Activated naive CD4-positive, alpha-beta T cell (primary cell): ENCODE measurements around the gene OR10P1.
"Not testable (repeated sequence)": the region's sequence is repeated elsewhere in the genome, so short reads cannot be mapped to it uniquely, and the experiment has no call there.

Experiments
- DNase-seq, 4 experiments: peaks; one replicate each; lab custom pipeline; 2025; lab: John Stamatoyannopoulos, UW

Gene OR10P1

GRCh38 chr12:55636853-55637252 lies at the start of gene OR10P1:
TSS of gene OR10P1 (plus strand) at chr12:55636892. CDS start at chr12:55636892, 0 bp downstream.
- no peak for DNase-seq

DNA sequence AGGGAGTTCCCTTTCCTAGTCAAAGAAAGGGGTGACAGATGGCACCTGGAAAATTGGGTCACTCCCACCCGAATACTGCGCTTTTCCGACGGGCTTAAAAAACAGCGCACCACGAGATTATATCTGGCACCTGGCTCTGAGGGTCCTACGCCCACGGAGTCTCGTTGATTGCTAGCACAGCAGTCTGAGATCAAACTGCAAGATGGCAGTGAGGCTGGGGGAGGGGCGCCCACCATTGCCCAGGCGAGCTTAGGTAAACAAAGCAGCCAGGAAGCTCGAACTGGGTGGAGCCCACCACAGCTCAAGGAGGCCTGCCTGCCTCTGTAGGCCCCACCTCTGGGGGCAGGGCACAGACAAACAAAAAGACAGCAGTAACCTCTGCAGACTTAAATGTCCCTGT lies 46.5 kb upstream of the OR10P1 start:
- DNase-seq, result not testable (repeated sequence)

DNA sequence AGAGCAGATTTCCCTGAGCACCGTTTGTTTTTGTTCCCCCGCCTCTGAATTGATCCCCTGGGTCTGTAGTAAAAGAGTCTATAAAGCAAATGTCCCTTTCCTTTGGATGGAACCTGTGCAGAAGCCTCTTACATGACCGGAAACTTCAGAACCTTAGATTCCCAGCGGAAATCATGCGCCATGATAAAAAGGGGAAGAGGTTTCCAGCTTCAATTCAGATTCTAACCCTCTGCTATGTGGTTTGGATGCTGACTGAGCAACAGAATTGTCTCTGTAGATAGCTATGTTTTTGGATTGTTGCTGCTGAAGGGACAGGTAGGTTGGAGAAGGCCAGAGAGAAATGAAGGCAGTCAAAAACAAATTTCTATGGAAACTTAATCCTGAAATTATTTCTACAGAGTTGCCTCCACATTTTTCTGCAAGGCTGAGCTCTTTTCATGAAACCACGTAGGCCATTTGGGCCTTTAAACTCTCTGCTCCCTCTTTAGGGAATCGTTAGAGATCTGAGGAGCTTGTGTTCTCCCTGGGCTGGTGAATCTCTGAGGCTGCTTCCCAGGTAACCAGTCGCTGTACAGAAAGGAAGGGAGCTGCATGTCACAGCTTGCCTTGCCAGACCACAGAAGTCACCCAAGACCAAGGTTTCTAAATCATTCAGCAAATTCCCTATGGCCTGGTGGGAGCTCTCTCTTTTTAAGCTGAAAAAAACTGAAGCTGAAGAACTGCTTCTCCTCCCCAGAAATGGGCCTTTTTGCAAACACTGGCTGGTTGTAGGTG lies 28.7 kb upstream of the OR10P1 start:
- no peak for DNase-seq

GRCh38 chr12:55610598-55610997 lies 26.1 kb upstream of the OR10P1 start:
- no peak for DNase-seq

DNA sequence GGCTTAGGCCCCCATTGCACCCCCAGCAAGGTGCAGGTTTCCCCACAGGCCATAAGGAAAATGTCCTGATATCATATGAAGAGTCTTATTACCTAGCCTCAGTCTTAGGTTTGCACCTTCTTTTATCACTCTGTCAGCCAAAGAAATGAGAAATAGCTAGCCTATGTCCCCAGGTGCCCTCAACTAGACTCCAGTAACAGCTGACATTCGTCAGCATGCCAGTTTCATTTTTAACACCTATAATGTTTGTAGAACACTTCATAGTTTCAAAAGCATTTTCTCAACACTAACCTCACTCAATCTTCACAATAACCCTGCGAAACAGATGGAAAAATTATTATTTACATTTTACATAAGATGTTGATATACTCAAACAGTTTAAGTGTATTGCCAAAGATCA lies 24.0 kb upstream of the OR10P1 start:
- DNase-seq, result no peak

GRCh38 chr12:55614764-55615163 lies 21.9 kb upstream of the OR10P1 start:
- no peak for DNase-seq

- DNase-seq, result no peak
Measured at GRCh38 chr12:55619354-55620138, 17.1 kb upstream of the OR10P1 start.

GRCh38 chr12:55624056-55624455 lies 12.6 kb upstream of the OR10P1 start:
- DNase-seq, result no peak

GRCh38 chr12:55626154-55626553 lies 10.5 kb upstream of the OR10P1 start:
- no peak for DNase-seq

DNA sequence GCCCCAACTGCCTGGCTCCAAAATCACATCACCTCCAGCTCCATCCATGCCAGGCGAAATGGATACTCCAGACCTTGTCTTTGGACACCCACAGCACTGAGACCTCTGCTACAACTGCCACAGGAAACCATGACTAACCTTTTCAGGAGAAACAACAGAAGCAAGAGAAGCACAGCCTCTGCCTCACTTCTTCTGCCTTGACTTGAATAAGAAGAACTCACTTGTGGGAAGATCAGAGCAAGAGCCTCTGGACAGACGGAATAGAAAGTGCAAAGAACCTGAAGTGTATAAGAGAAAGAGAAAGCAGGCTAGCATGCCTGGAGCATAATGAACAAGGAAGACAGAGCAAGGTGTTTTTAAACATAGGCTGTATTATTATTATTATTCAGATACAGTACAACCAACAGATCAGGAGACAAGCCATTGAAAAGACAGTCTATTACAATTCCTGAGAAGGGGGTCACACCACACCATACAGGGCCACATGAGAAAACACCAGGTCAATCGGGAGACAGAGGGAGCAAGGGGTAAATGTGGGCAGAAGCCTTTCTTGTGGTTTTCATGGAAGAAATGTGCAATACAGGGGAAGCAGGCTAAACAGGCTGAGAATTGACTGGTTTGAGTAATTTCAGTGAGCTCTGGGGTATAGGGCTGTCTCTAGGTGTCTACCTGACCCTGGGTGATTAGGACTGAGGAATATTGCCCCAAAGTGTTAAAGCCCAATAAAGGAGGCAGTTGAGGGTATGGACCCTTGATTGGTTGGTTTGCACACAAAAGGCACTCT lies 7.4 kb upstream of the OR10P1 start:
- no peak for DNase-seq

DNA sequence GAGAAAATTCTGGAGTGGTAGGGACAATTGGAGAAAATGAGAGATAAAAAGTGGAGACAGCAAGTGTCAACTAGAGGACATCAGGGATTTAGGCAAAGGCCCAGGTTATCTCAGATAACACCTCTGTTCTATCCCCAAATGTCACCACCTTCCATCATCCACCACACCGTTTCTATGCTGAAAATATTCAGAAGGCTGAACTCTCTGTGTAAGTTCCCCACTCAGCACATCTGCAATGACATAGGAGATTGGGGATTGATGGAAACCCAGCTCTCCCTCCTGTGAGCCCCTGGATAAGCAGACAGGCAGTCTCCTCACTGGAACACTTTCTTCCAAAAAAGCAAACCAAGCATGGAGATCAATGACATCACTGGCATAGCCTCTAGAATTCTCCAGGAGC lies 5.6 kb upstream of the OR10P1 start:
- no peak for DNase-seq

- no peak for DNase-seq
Measured at GRCh38 chr12:55631733-55632132, 5.0 kb upstream of the OR10P1 start.

DNA sequence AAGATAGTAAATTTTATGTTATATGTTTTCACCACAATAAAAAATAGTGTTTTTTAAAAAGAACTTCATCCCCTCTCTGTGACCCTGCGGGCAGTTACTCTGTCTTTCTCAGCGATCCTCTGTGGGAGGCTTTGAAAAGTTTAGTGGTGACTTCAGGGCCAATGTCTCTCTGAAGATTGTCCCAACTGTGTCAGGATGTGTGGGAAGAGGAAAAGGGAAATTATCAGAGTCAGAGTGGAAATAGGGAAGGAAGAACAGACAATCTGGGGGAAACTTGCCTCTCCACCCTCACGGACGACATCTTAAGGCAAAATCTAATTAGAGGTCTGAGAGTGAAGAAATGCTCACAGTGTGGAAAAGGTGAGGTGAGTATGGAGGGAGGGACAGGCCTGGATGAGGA lies 3.5 kb upstream of the OR10P1 start:
- DNase-seq, result no peak

- no peak for DNase-seq
Measured at GRCh38 chr12:55636116-55636655, 506 bp upstream of the OR10P1 start.

- no peak for DNase-seq
Measured at GRCh38 chr12:55637467-55637866, 775 bp downstream of the OR10P1 start.

- no peak for DNase-seq
Measured at GRCh38 chr12:55641595-55641994, 4.9 kb downstream of the OR10P1 start.

- no peak for DNase-seq
Measured at GRCh38 chr12:55642267-55642666, 5.6 kb downstream of the OR10P1 start.

GRCh38 chr12:55642669-55643068 lies 6.0 kb downstream of the OR10P1 start:
- no peak for DNase-seq

DNA sequence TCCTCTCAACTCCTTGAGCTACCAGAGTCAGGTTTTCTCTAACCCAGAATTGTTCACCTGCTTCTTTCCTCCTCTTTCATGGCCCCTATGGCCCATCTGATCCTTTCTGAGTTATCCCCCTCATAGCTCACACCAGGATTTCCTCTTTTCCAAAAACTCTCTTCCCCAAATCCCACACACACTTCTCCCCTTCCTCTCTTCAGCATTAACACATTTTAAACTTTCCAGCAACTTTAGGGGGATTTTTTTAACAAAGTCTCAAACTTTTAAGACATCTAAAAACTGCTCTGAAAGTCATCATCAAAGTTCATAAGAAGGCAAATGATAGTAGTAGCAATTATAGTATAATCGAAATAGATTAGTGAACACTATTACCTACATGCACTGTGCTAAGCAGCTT lies 7.9 kb downstream of the OR10P1 start:
- no peak for DNase-seq

GRCh38 chr12:55647027-55647426 lies 10.3 kb downstream of the OR10P1 start:
- DNase-seq, result no peak

DNA sequence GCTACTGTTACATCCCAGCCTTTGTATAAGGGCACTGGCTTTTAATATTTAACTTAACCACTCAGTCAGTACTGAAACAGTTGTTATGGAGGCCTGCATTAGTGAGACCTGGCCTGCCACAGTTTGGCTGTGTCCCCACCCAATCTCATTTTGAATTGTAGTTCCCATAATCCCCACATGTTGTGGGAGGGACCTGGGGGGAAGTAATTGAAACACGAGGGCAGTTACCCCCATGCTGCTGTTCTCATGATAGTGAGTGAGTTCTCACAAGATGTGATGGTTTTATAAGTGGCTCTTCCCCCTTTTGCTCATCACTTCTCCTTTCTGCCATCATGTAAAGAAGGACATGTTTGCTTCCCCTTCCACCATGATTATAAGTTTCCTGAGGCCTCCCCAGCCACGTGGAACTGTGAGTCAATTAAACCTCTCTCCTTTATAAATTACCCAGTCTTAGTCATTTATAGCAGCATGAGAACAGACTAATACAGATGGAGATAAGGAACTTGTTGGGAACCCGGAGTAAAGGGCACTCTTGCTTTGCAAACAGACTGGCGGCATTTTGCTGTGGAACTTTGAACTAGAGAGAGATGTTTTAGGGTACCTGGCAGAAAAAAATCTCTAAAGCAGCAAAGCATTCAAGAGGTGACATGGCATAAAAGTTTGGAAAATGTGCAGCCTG lies 14.1 kb downstream of the OR10P1 start:
- not testable (repeated sequence) for DNase-seq

DNA sequence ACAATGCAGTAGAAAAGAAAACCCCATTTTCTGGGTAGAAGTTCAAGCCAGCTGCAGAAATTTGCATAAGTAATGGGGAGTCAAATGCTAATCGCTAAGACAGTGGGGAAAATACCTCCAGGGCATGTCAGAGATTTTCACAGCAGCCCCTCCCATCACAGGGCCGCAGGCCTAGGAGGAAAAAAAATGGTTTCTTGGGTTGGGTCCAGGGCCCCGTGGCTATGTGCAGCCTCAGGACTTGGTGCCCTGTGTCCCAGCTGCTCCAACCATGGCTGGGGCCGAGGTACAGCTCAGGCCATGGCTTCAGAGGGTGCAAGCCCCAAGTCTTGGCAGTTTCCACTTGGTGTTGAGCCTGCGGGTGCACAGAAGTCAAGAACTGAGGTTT lies 14.6 kb downstream of the OR10P1 start:
- DNase-seq, result no peak
